SIG-M5 treated with dmso at 0.1 percent for 504 hours (cell line): ENCODE measurements around the gene TTC39A.

Experiments used
- DNase-seq: peaks from one replicate; lab custom pipeline; 2025; ENCODE audit not compliant: unreplicated experiment; lab: John Stamatoyannopoulos, UW

TTC39A gene

GRCh38 chr1:51298322-51298705 lies 32.0 kb downstream of the TTC39A start:
- no peak for DNase-seq

GRCh38 chr1:51297401-51298321 lies 32.7 kb downstream of the TTC39A start:
- no peak for DNase-seq

GRCh38 chr1:51296383-51297357 lies 33.7 kb downstream of the TTC39A start:
- DNase-seq: peak; percentile 59

- DNase-seq: no peak
Measured at GRCh38 chr1:51295926-51296325, 34.4 kb downstream of the TTC39A start.

- no peak for DNase-seq
Measured at GRCh38 chr1:51294566-51295184, 35.7 kb downstream of the TTC39A start.

GRCh38 chr1:51293898-51294515 lies 36.4 kb downstream of the TTC39A start:
- no peak for DNase-seq

- DNase-seq: no peak
Measured at GRCh38 chr1:51290489-51290847, 39.9 kb downstream of the TTC39A start.

GRCh38 chr1:51289676-51290488 lies 40.5 kb downstream of the TTC39A start:
- DNase-seq: no peak

GRCh38 chr1:51288578-51288977 lies 41.8 kb downstream of the TTC39A start:
- no peak for DNase-seq

GRCh38 chr1:51287966-51288365 lies 42.4 kb downstream of the TTC39A start:
- DNase-seq: no peak

GRCh38 chr1:51285055-51285454 lies 45.3 kb downstream of the TTC39A start:
- DNase-seq: no peak

- peak; percentile 24 for DNase-seq
Measured at GRCh38 chr1:51284487-51284954, 45.8 kb downstream of the TTC39A start.

- DNase-seq: no peak
Measured at GRCh38 chr1:51283979-51284378, 46.4 kb downstream of the TTC39A start.

GRCh38 chr1:51282605-51283004 lies 47.8 kb downstream of the TTC39A start:
- no peak for DNase-seq

- DNase-seq: no peak
Measured at GRCh38 chr1:51281807-51282206, 48.6 kb downstream of the TTC39A start.

- DNase-seq: no peak
Measured at GRCh38 chr1:51280321-51280978, 49.9 kb downstream of the TTC39A start.

- no peak for DNase-seq
Measured at GRCh38 chr1:51276286-51276685, 54.1 kb downstream of the TTC39A start.

GRCh38 chr1:51274676-51275075 lies 55.7 kb downstream of the TTC39A start:
- peak; percentile 25 for DNase-seq

GRCh38 chr1:51272916-51273315 lies 57.4 kb downstream of the TTC39A start:
- DNase-seq: no peak
